Left lung (tissue), 10 donors: ENCODE measurements around the gene PRKCZ. TPM values are rescaled to one million over a fixed set of nuclear protein-coding genes. Genes with fewer than 3 reads are reported as not detected.

Experiments used
- ATAC-seq: fragments of 200-7000 bp; cut with Tn5 transposase; one replicate; pipeline ENCODE4 v1.9.1; 2020; ENCODE audit warnings: moderate library complexity
- DNase-seq, 4 donors: peaks; one replicate each; pipeline ENCODE4 v3.0.0-alpha.2; 2013 to 2020
- H3K27ac ChIP-seq, 2 donors: fragments of 200-600 bp; sonication (generic) in 1 of 2; one replicate each; pipeline versions ENCODE4 v1.5.0 to v1.8.0; 2020 to 2021
- H3K27me3 ChIP-seq, 2 donors: fragments of 200-600 bp; sonication (generic) in 1 of 2; one replicate each; pipeline versions ENCODE4 v1.5.0 to v1.8.0; 2020 to 2021
- H3K36me3 ChIP-seq, 2 donors: fragments of 200-600 bp; sonication (generic) in 1 of 2; one replicate each; pipeline versions ENCODE4 v1.5.0 to v1.8.0; 2020 to 2021
- H3K4me1 ChIP-seq, 2 donors: fragments of 200-600 bp; one replicate each; pipeline ENCODE4 v1.8.0; 2021
- H3K4me3 ChIP-seq, 2 donors: fragments of 200-600 bp; sonication (generic) in 1 of 2; one replicate each; pipeline versions ENCODE4 v1.5.0 to v1.8.0; 2020 to 2021; ENCODE audit warnings: mild to moderate bottlenecking in 1 of 2
- H3K9me3 ChIP-seq, 2 donors: fragments of 200-600 bp; sonication (generic) in 1 of 2; one replicate each; pipeline versions ENCODE4 v1.5.0 to v1.8.0; 2020 to 2021
- intact Hi-C, 2 donors: fragments of 100-400 bp; cut with DNase I; formaldehyde crosslinking; loops; one replicate each; pipeline versions ENCODE4 v1.11.2 to v1.14.2; 2022
- polyA plus RNA-seq, 6 donors: library from polyadenylated mRNA; unstranded; fragments of 120-200 nt; gene quantifications; one replicate each; pipeline ENCODE4 v1.2.1, GENCODE V29; 2013; ENCODE audit not compliant: insufficient read length in 6 of 6
- total RNA-seq, 2 donors: library from RNA; stranded (reverse); fragmentation: NEBNext Ultra II Directional; extraction: Animal tissue kit (Norgen Biotek cat#: 25700); gene quantifications; one replicate each; pipeline ENCODE4 v1.2.1, GENCODE V29; 2021
- TF ChIP-seq, protein P1 (sequence below), 2 donors: fragments of 200-600 bp; sonication (generic) in 1 of 2; IDR thresholded peaks; one replicate each; pipeline versions ENCODE4 v1.5.0 to v1.8.0; 2021; ENCODE audit warnings: antibody characterized with exemption in 2 of 2
- donor health status: DM: no; HTN: yes; CAD: no.
- donor health status: DM: no; HTN: no; CAD: no.

The PRKCZ gene
- total and polyA plus RNA-seq, 8 donors = 37.5 to 129 (median 48.0) TPM

DNA sequence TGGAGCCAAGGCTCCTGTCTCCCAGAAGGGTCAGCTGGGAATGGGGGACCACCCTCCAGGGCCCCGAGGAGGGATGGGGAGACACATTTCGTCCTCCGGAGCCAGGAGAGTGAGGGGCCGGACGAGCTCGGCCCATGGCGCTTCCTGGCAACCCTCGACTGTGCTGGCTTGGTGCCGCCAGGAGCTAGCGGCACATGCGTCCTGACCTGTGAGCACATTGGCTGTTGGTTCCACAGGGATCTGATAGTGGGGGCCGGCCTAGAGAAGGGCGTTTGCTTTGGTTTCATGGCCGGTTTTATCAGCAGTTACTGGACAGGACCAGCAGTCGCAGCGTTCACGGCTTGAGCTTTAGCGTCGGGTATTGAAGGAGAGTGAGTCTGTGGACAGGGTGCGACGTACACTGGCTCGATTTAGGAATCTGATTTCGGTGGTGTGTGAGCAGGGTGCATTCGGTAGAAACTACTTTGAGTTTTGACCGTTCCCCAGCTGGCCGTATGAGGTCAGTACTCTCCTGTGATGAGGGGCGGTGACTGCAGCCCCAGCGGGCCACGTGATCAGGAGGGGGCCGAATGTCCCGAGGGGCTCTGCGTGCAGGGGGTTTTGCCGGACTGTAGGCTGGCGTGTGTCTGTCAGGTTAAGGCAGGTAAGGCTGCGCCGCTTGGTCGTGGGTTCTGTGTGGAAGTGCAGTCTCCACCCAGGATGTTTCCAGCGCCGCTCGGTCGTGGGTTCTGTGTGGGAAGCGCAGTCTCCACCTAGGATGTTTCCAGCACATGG is 125.7 kb downstream of the PRKCZ start:
- Histone ChIP-seq H3K27me3 (no peaks in the 10 kb centered on the region), H3K27ac (no peak overlapping the region), H3K36me3 (peaks cover 0 to 55% of the 10 kb centered on the region in 2 donors), H3K4me1 (peaks cover 2 to 12% of the 10 kb centered on the region in 2 donors), H3K4me3 (no peak overlapping the region), H3K9me3 (no peaks in the 10 kb centered on the region)
- TF ChIP-seq, protein P1, sequence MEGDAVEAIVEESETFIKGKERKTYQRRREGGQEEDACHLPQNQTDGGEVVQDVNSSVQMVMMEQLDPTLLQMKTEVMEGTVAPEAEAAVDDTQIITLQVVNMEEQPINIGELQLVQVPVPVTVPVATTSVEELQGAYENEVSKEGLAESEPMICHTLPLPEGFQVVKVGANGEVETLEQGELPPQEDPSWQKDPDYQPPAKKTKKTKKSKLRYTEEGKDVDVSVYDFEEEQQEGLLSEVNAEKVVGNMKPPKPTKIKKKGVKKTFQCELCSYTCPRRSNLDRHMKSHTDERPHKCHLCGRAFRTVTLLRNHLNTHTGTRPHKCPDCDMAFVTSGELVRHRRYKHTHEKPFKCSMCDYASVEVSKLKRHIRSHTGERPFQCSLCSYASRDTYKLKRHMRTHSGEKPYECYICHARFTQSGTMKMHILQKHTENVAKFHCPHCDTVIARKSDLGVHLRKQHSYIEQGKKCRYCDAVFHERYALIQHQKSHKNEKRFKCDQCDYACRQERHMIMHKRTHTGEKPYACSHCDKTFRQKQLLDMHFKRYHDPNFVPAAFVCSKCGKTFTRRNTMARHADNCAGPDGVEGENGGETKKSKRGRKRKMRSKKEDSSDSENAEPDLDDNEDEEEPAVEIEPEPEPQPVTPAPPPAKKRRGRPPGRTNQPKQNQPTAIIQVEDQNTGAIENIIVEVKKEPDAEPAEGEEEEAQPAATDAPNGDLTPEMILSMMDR (IDR thresholded peaks at IDR 0.05) = no peak
- DNase-seq = no peak
- ATAC-seq = no peak
- intact Hi-C loops = no loop called here

DNA sequence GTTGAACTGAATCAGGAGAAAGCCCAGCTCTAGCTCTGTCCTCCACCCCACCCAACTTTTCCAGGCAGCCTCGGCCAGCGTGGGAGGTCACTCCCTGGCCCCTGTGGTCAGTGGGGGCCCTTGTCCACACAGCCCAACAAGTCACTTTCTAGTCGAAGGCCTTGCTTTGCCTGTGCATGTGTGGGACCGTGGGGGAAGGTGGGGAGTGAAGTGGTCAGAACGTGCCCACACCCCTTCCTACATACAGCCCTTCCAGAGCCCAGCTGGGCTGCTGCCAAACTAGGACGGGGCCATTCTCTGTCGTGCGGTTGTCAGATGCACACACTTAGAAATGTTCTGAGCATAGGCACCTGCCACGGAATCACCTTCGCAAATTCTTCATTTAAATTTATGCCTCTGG is 126.4 kb downstream of the PRKCZ start:
- TF ChIP-seq, protein P1 (IDR thresholded peaks at IDR 0.05) = no peak
- ATAC-seq = no peak
- intact Hi-C loops = no loop called here

DNA sequence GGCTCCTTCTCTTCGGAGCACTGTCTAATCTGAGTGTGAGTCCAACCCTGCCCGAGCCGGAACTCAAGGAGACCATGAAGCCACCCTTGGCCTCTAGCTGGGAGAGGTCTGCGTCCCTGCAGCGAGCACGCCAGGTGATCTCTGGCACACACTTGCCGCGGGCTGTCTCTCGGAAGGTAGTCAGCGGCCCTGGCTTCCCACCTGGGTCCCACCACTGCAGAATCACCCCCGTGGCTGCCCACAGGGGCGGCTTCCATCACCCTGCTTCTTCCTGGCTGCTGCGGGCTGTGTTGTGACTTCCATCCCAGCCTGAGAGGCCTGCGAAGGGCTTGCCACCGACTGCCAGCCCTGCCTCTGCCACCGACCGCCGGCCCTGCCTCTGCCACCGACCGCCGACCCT is 127.3 kb downstream of the PRKCZ start:
- DNase-seq = no peak
- Histone ChIP-seq H3K9me3 (no peaks in the 10 kb centered on the region), H3K36me3 (peaks cover 0 to 43% of the 10 kb centered on the region in 2 donors), H3K27me3 (no peaks in the 10 kb centered on the region), H3K4me3 (no peak overlapping the region), H3K27ac (no peak overlapping the region), H3K4me1 (peaks cover 2 to 12% of the 10 kb centered on the region in 2 donors)
- TF ChIP-seq, protein P1 (IDR thresholded peaks at IDR 0.05) = no peak
- ATAC-seq = no peak
- intact Hi-C loops = no loop called here

More for the DNA sequence above, 126.4 kb downstream of the PRKCZ start:
- H3K27ac ChIP-seq = no peak overlapping the region
- no peaks in the 10 kb centered on the region for H3K9me3 ChIP-seq
- peaks cover 0 to 52% of the 10 kb centered on the region in 2 donors for H3K36me3 ChIP-seq
- peaks cover 2 to 12% of the 10 kb centered on the region in 2 donors for H3K4me1 ChIP-seq
- no peaks in the 10 kb centered on the region for H3K27me3 ChIP-seq
- no peak overlapping the region for H3K4me3 ChIP-seq
- DNase-seq = no peak

DNA sequence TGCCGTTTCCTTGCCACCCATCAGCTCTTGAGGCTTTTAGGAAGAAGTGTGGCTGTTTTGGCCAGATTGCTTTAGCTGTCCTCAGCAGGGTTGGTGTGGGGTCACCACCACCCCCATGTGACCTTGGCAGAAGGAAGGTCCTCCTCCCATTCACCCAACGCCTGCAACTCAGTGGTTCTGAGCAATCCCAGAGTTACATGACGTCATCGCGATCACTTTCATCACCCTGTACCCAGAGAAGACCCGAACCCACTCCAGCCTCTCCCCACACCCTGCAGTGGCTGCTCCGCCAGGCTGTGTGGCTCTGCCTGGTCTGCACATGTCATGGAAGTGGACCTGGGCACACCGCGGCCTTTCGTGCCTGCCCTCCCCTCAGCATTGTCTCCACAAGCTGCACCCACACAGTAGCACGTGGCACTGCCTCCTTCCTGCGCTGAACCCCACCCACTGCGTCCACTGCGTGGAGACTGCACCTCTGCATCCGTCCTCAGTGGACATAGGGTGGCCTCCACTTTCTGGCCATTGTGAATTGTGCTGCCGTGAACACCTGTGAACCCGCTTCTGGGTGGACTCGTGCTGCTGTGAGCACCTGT is 127.8 kb downstream of the PRKCZ start:
- Histone ChIP-seq H3K9me3 (no peaks in the 10 kb centered on the region), H3K4me3 (no peak overlapping the region), H3K27me3 (no peaks in the 10 kb centered on the region), H3K36me3 (peaks cover 0 to 42% of the 10 kb centered on the region in 2 donors), H3K4me1 (peaks cover 2 to 12% of the 10 kb centered on the region in 2 donors), H3K27ac (no peak overlapping the region)
- intact Hi-C loops = no loop called here
- ATAC-seq (no peak), DNase-seq (no peak)
- TF ChIP-seq, protein P1 (IDR thresholded peaks at IDR 0.05) = no peak

DNA sequence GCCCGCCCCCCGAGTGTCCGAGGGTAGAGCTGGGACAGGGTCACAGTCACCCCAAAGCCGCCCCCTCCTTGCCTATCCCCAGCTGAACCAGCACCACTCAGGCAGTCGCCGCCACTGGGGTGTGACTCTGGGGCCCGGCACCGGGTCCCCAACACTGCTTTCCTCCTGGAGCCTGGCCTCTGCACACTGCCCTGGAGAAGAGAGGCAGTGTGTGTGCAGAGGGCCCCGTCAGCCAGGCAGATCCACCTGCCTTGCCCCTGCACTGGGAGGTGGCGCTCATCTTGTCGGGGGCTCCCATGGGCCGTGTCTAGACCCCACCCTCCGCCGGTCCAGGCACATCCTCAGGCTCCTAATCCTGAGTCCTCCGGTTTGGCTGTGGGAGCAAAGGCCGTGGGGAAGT is 128.7 kb downstream of the PRKCZ start:
- DNase-seq (no peak), ATAC-seq (no peak)
- H3K4me3 ChIP-seq = no peak overlapping the region
- H3K27ac ChIP-seq = no peak overlapping the region
- intact Hi-C loops = no loop called here
- TF ChIP-seq, protein P1 (IDR thresholded peaks at IDR 0.05) = no peak
- H3K27me3 ChIP-seq = no peaks in the 10 kb centered on the region
- H3K4me1 ChIP-seq = peaks cover 2 to 12% of the 10 kb centered on the region in 2 donors
- no peaks in the 10 kb centered on the region for H3K9me3 ChIP-seq
- H3K36me3 ChIP-seq = peaks cover 0 to 35% of the 10 kb centered on the region in 2 donors
